K562 (cell line): Measurements from ENCODE around the gene ARHGEF35.
"Not testable (repeated sequence)": the region's sequence is repeated elsewhere in the genome, so short reads cannot be mapped to it uniquely, and the experiment has no call there.

ENCODE experiments used
- BRD4 ChIP-seq: fragments of 200-600 bp; sonication (generic); IDR thresholded peaks from 2 replicates; pipeline ENCODE4 v1.6.1; 2017; ENCODE audit warnings: inconsistent platforms
- CTCF ChIP-seq, 3 experiments: IDR thresholded peaks in 2 of 3; conservative IDR thresholded peaks in 1 of 3; 2 replicates each; pipeline ENCODE4 v1.5.1; 2011 to 2012; ENCODE audit warnings: low read length in 3 of 3, mild to moderate bottlenecking in 3 of 3, control low read depth in 2 of 3, improper control_type of control experiment in 1 of 3, inconsistent platforms in 1 of 3, low read depth in 1 of 3, mixed read lengths in 1 of 3, moderate library complexity in 1 of 3; ENCODE audit not compliant: insufficient read depth in 2 of 3
- ELF4 ChIP-seq: fragments of 450-650 bp; formaldehyde crosslinking; IDR thresholded peaks from 2 replicates; pipeline ENCODE4 v1.4.0; 2022; ENCODE audit warnings: missing genetic modification characterization
- IRF1 ChIP-seq: sonication (generic); formaldehyde crosslinking; IDR thresholded peaks from 2 replicates; pipeline ENCODE4 v1.8.0; 2022; ENCODE audit warnings: missing genetic modification reagents, mild to moderate bottlenecking, borderline replicate concordance
- KLF6 ChIP-seq: fragments of 250-450 bp; sonication (Bioruptor Pico); IDR thresholded peaks from 2 replicates; pipeline ENCODE4 v1.4.0; 2020; ENCODE audit warnings: mild to moderate bottlenecking, moderate library complexity, borderline replicate concordance
- MAZ ChIP-seq, 2 experiments: fragments of 450-650 bp in 1 of 2; sonication (generic) in 1 of 2; formaldehyde crosslinking; IDR thresholded peaks in 1 of 2; conservative IDR thresholded peaks in 1 of 2; 2 replicates each; pipeline versions ENCODE4 v1.4.0 to v1.5.0; 2020; ENCODE audit warnings: mild to moderate bottlenecking in 1 of 2, missing genetic modification reagents in 1 of 2
- NBN ChIP-seq: fragments of 450-650 bp; IDR thresholded peaks from 2 replicates; pipeline ENCODE4 v1.6.1; 2016; ENCODE audit warnings: low read depth, mild to moderate bottlenecking
- PHF8 ChIP-seq: fragments of 200-600 bp; sonication (generic); IDR thresholded peaks from 2 replicates; pipeline ENCODE4 v1.6.1; 2012; ENCODE audit warnings: mixed run types, mild to moderate bottlenecking, inconsistent platforms, low read length, moderate library complexity, borderline replicate concordance
- REST ChIP-seq, 2 experiments: fragments of 450-650 bp; formaldehyde crosslinking in 1 of 2; IDR thresholded peaks; 2 replicates each; pipeline versions ENCODE4 v1.4.0 to v1.6.1; 2014 to 2020; ENCODE audit warnings: mild to moderate bottlenecking in 2 of 2, borderline replicate concordance in 1 of 2, low read depth in 1 of 2
- TCF7L2 ChIP-seq: fragments of 150-350 bp; IDR thresholded peaks from 2 replicates; pipeline ENCODE4 v1.6.1; 2016; ENCODE audit warnings: low read depth, mild to moderate bottlenecking, low read length, moderate library complexity
- TFAM ChIP-seq: fragments of 250-450 bp; sonication (Bioruptor Pico); conservative IDR thresholded peaks from 2 replicates; pipeline ENCODE4 v1.5.0; 2021; ENCODE audit warnings: mild to moderate bottlenecking, moderate library complexity
- U2AF1 ChIP-seq: fragments of 200-400 bp; formaldehyde crosslinking; optimal IDR thresholded peaks from 2 replicates; pipeline ENCODE3; 2017; ENCODE audit warnings: mild to moderate bottlenecking, low read depth, low read length, moderate library complexity

GRCh38 chr7:144205306-144205705 lies 9.7 kb upstream of the ARHGEF35 start:
- TF ChIP-seq CTCF (IDR thresholded peaks at IDR 0.05 in 2 of 3, conservative IDR thresholded peaks at IDR 0.05 in 1 of 3; ENCODE audit: insufficient read depth in 2 of 3, low read depth in 1 of 3, low read length in 3 of 3); IRF1 (CRISPR knock-in tag); MAZ (CRISPR knock-in tag; conservative IDR thresholded peaks at IDR 0.05 in 1 of 2, IDR thresholded peaks at IDR 0.05 in 1 of 2); BRD4; ELF4 (CRISPR knock-in tag); NBN; KLF6 (CRISPR knock-in tag); TFAM (CRISPR knock-in tag); TCF7L2; U2AF1; PHF8; REST (IDR thresholded peaks at IDR 0.05; ENCODE audit: borderline replicate concordance); REST (CRISPR knock-in tag; IDR thresholded peaks at IDR 0.05; ENCODE audit: low read depth): not testable (repeated sequence)
